ENCODE measurements around the gene LYST. TPM values are rescaled to one million over a fixed set of nuclear protein-coding genes. Genes with fewer than 3 reads are reported as not detected.

The LYST gene
- total and polyA plus RNA-seq, 2 of the 8 experiments (the other 6 are each of a cell fraction or from before 2014, with no cell fraction given) = 0.29 to 0.58 TPM

DNA sequence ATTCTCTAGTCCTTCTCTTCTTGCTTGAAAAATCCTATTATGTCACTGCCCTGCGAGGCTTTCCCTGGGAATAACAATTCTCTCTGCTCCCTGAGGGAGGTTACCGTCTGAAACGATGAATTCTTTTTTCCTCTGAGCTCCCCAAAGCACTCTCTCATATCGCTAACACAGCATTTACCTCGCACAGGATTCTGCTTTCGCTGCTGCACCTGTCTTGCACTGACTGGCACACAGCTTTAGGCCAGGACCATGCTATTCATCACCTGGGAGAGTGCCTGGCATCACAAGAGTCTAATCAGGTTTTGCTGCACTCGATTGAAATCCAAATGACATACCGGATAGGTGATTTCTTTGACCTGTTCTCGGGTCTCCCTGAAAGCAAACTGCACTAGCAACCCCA lies 164.3 kb downstream of the LYST start:
- Histone ChIP-seq H3K4me2 (ENCODE audit: insufficient read depth in 1 of 2, low read depth in 2 of 2, low read length in 2 of 2) (0 out of 4 replicates have a peak overlapping the region, but pooled peaks of 1 of the 2 experiments have one; percentile 26), H3K27ac (ENCODE audit: low read depth, low read length) (no peak overlapping the region), H3K14ac (ENCODE audit: insufficient read length) (no peak overlapping the region), H2AFZ (ENCODE audit: low read length) (peak overlapping the region; percentile 65), H4K8ac (ENCODE audit: extremely low read depth, insufficient read depth, low read length) (no peak overlapping the region), H3K79me2 (ENCODE audit: control insufficient read depth in 1 of 2, insufficient read depth in 2 of 2, low read length in 2 of 2) (no peaks in the 10 kb centered on the region), H4K5ac (ENCODE audit: insufficient read length, low read depth, low read length) (no peak overlapping the region), H3K79me1 (ENCODE audit: low read depth, low read length) (no peaks in the 10 kb centered on the region), H2AK5ac (ENCODE audit: low read depth, low read length) (no peak overlapping the region), H2BK15ac (ENCODE audit: low read length) (no peak overlapping the region), H3K9me3 (ENCODE audit: insufficient read depth in 2 of 2, low read depth in 1 of 2, low read length in 1 of 2) (no peaks in the 10 kb centered on the region), H2BK12ac (ENCODE audit: low read depth, low read length) (no peak overlapping the region), H3K23me2 (ENCODE audit: low read depth, low read length) (no peaks in the 10 kb centered on the region; the same call in 1 of the 2 replicates), H3K27me3 (replicated peaks in 1 of 4; ENCODE audit: control insufficient read depth in 3 of 4, extremely low read depth in 1 of 4, insufficient read depth in 3 of 4, low read length in 3 of 4) (no peaks in the 10 kb centered on the region), H2BK5ac (ENCODE audit: low read depth, low read length) (no peak overlapping the region), H4K91ac (replicated peaks; ENCODE audit: insufficient read length, low read length) (no peak overlapping the region), H3K4ac (replicated peaks; ENCODE audit: insufficient read length, low read depth, low read length) (no peak overlapping the region), H3K56ac (replicated peaks; ENCODE audit: insufficient read length, low read depth, low read length) (no peak overlapping the region), H3K23ac (ENCODE audit: insufficient read length) (no peak overlapping the region), H3K4me1 (replicated peaks in 1 of 4; ENCODE audit: control insufficient read depth in 3 of 4, insufficient read depth in 4 of 4, low read length in 3 of 4) (peaks cover 0 to 8% (median 1%) of the 10 kb centered on the region in 4 experiments; a peak in 3 of 7 replicates), H3K36me3 (ENCODE audit: control insufficient read depth in 2 of 4, insufficient read depth in 4 of 4, low read length in 3 of 4) (no peaks in the 10 kb centered on the region), H4K20me1 (replicated peaks in 1 of 2; ENCODE audit: control insufficient read depth in 1 of 2, insufficient read depth in 2 of 2, low read length in 2 of 2) (no peaks in the 10 kb centered on the region), H2BK120ac (replicated peaks; ENCODE audit: low read depth, low read length) (no peak overlapping the region), H3K4me3 (ENCODE audit: extremely low read depth in 1 of 4, insufficient read depth in 2 of 4, low read depth in 3 of 4, low read length in 4 of 4) (no peak overlapping the region), H3K18ac (ENCODE audit: extremely low read depth, low read length) (no peak overlapping the region), H2BK20ac (ENCODE audit: low read length) (no peak overlapping the region), H3K9ac (replicated peaks in 1 of 4; ENCODE audit: extremely low read depth in 1 of 4, low read depth in 3 of 4, low read length in 3 of 4) (no peak overlapping the region)
- FAIRE-seq (no peak), DNase-seq (ENCODE audit: low read depth in 1 of 2, low spot score in 2 of 2) (no peak)
- POLR2A ChIA-PET (ENCODE audit: partially characterized antibody) = interaction anchor here (1.0 kb wide), 1 partner anchor 44 kb away, joined by 3 read pairs; no protein-coding TSS in a partner anchor
- CTCF ChIA-PET (ENCODE audit: partially characterized antibody) = interaction anchor here (1.1 to 1.8 kb wide), 4 partner anchors 13 to 102 kb away, joined by 4 to 8 read pairs (median 4); no protein-coding TSS in a partner anchor
- WGBS, 2 experiments (ENCODE audit: extremely low coverage in 1 of 2, insufficient coverage in 1 of 2, insufficient read length in 1 of 2, insufficient replicate concordance in 2 of 2, low coverage in 1 of 2, low lambda C conversion rate in 2 of 2, missing lambda C conversion rate in 1 of 2) = 80% methylated on average over 9 of the region's 9 CpGs; no CpG with 5 or more reads in 1 of the 2 experiments
- TF ChIP-seq TAF1 (IDR thresholded peaks at IDR 0.05; ENCODE audit: low read depth, low read length) (no peak), RAD21 (IDR thresholded peaks at IDR 0.05 in 1 of 2, conservative IDR thresholded peaks at IDR 0.05 in 1 of 2; ENCODE audit: low read depth in 2 of 2, low read length in 2 of 2) (no peak), SAP30 (IDR thresholded peaks at IDR 0.05; ENCODE audit: insufficient read depth, insufficient replicate concordance, low read length) (no peak), RFX5 (IDR thresholded peaks at IDR 0.05; ENCODE audit: borderline replicate concordance, low read depth, low read length) (no peak), CREB1 (IDR thresholded peaks at IDR 0.05) (no peak), CTBP2 (IDR thresholded peaks at IDR 0.05; ENCODE audit: borderline replicate concordance, insufficient read depth, insufficient read length, low read length) (no peak), USF2 (IDR thresholded peaks at IDR 0.05; ENCODE audit: low read length) (no peak), CEBPB (IDR thresholded peaks at IDR 0.05; ENCODE audit: low read depth, low read length) (no peak), RNF2 (IDR thresholded peaks at IDR 0.05; ENCODE audit: borderline replicate concordance, low read depth, low read length, missing control alignments, poor library complexity, severe bottlenecking) (no peak), SIX5 (IDR thresholded peaks at IDR 0.05; ENCODE audit: low read depth, low read length) (no peak), SP4 (IDR thresholded peaks at IDR 0.05; ENCODE audit: low read length) (no peak), GABPA (IDR thresholded peaks at IDR 0.05; ENCODE audit: borderline replicate concordance, insufficient read depth, low read length) (no peak)

Measured in H1 (cell line).